H1 (cell line): ENCODE data around the gene ACTG2. TPM values are rescaled to one million over a fixed set of nuclear protein-coding genes. Genes with fewer than 3 reads are reported as not detected.
"Not testable (repeated sequence)": the region's sequence is repeated elsewhere in the genome, so short reads cannot be mapped to it uniquely, and the experiment has no call there.

Experiments used
- CTCF ChIA-PET: fragments of 300-600 bp; sonication (Branson Sonifier 250); formaldehyde crosslinking; loops from one replicate; lab custom pipeline; 2021; ENCODE audit not compliant: partially characterized antibody; lab: Charles Lee
- POLR2A ChIA-PET: fragments of 300-600 bp; sonication (Branson Sonifier 250); formaldehyde crosslinking; loops from one replicate; lab custom pipeline; 2021; ENCODE audit warnings: inconsistent platforms; ENCODE audit not compliant: partially characterized antibody; lab: Charles Lee
- DNase-seq, 2 experiments: peaks; one replicate each; pipeline versions ENCODE4 v3.0.0 to v3.0.0-alpha.2; 2010 to 2022; ENCODE audit warnings: low spot score in 2 of 2, low read depth in 1 of 2, mixed read lengths in 1 of 2
- FAIRE-seq: peaks from 2 replicates; lab custom pipeline; 2011; peaks lifted over from hg19 to GRCh38; lab: Jason Lieb, UNC
- H2AFZ ChIP-seq: 2 replicates; pipeline ENCODE4 v1.8.1; 2012; ENCODE audit warnings: low read length, inconsistent platforms
- H2AK5ac ChIP-seq: 2 replicates; pipeline ENCODE4 v1.6.1; 2013; ENCODE audit warnings: low read depth, low read length
- H2BK120ac ChIP-seq: replicated peaks from 2 replicates; pipeline ENCODE3; 2013; ENCODE audit warnings: low read depth, low read length, inconsistent platforms
- H2BK12ac ChIP-seq: 2 replicates; pipeline ENCODE4 v1.6.1; 2013; ENCODE audit warnings: low read depth, low read length
- H2BK15ac ChIP-seq: 2 replicates; pipeline ENCODE4 v1.6.1; 2013; ENCODE audit warnings: low read length
- H2BK20ac ChIP-seq: 2 replicates; pipeline ENCODE4 v1.6.1; 2013; ENCODE audit warnings: low read length
- H2BK5ac ChIP-seq: 2 replicates; pipeline ENCODE4 v1.6.1; 2013; ENCODE audit warnings: low read depth, low read length
- H3K14ac ChIP-seq: 2 replicates; pipeline ENCODE4 v1.6.1; 2013; ENCODE audit warnings: inconsistent platforms; ENCODE audit not compliant: insufficient read length
- H3K18ac ChIP-seq: 2 replicates; pipeline ENCODE4 v1.6.1; 2013; ENCODE audit warnings: low read length; ENCODE audit errors: extremely low read depth
- H3K23ac ChIP-seq: 2 replicates; pipeline ENCODE4 v1.6.1; 2013; ENCODE audit warnings: inconsistent platforms; ENCODE audit not compliant: insufficient read length
- H3K23me2 ChIP-seq: 2 replicates; pipeline ENCODE4 v1.6.1; 2013; ENCODE audit warnings: low read depth, low read length
- H3K27ac ChIP-seq: 2 replicates; pipeline ENCODE4 v1.6.1; 2011; ENCODE audit warnings: low read depth, low read length, inconsistent platforms
- H3K27me3 ChIP-seq, 4 experiments: replicated peaks in 1 of 4; 1 replicate in 1 of 4; 2 replicates in 3 of 4; pipeline versions ENCODE4 v1.6.1 to v1.8.1; 2011 to 2013; ENCODE audit warnings: low read length in 3 of 4, mild to moderate bottlenecking in 3 of 4, inconsistent platforms in 2 of 4, mixed read lengths in 2 of 4, moderate library complexity in 1 of 4; ENCODE audit not compliant: control insufficient read depth in 3 of 4, insufficient read depth in 3 of 4; ENCODE audit errors: extremely low read depth in 1 of 4
- H3K36me3 ChIP-seq, 4 experiments: 2 replicates each; pipeline versions ENCODE4 v1.6.1 to v1.8.1; 2011 to 2013; ENCODE audit warnings: mild to moderate bottlenecking in 4 of 4, low read length in 3 of 4, moderate library complexity in 2 of 4, control low read depth in 1 of 4, inconsistent platforms in 1 of 4; ENCODE audit not compliant: insufficient read depth in 4 of 4, control insufficient read depth in 2 of 4
- H3K4ac ChIP-seq: replicated peaks from 2 replicates; pipeline ENCODE3; 2013; ENCODE audit warnings: low read length, low read depth, mixed read lengths, inconsistent platforms; ENCODE audit not compliant: insufficient read length
- H3K4me1 ChIP-seq, 4 experiments: replicated peaks in 1 of 4; 1 replicate in 1 of 4; 2 replicates in 3 of 4; pipeline versions ENCODE4 v1.6.1 to v1.8.1; 2011 to 2013; ENCODE audit warnings: low read length in 3 of 4, inconsistent platforms in 2 of 4, mixed read lengths in 1 of 4; ENCODE audit not compliant: insufficient read depth in 4 of 4, control insufficient read depth in 3 of 4
- H3K4me2 ChIP-seq, 2 experiments: 2 replicates each; pipeline versions ENCODE4 v1.6.1 to v1.8.1; 2011 to 2013; ENCODE audit warnings: low read depth in 2 of 2, low read length in 2 of 2, control low read depth in 1 of 2, inconsistent platforms in 1 of 2, mild to moderate bottlenecking in 1 of 2; ENCODE audit not compliant: insufficient read depth in 1 of 2
- H3K4me3 ChIP-seq, 4 experiments: fragments of 200-600, 300-600 bp in 1 of 4; sonication (generic), shearing (Covaris generic), sonication (Bioruptor Twin) in 1 of 4; 2 replicates each; pipeline versions ENCODE4 v1.5.1 to v1.8.1; 2011 to 2016; ENCODE audit warnings: low read length in 4 of 4, low read depth in 3 of 4, control low read depth in 2 of 4, inconsistent platforms in 2 of 4, mild to moderate bottlenecking in 2 of 4, mixed read lengths in 1 of 4, moderate library complexity in 1 of 4; ENCODE audit not compliant: insufficient read depth in 2 of 4; ENCODE audit errors: extremely low read depth in 1 of 4
- H3K56ac ChIP-seq: replicated peaks from 2 replicates; pipeline ENCODE3; 2013; ENCODE audit warnings: low read depth, mild to moderate bottlenecking, mixed read lengths, low read length, inconsistent platforms; ENCODE audit not compliant: insufficient read length
- H3K79me1 ChIP-seq: 2 replicates; pipeline ENCODE4 v1.6.1; 2013; ENCODE audit warnings: low read depth, low read length, control low read depth
- H3K79me2 ChIP-seq, 2 experiments: 2 replicates each; pipeline versions ENCODE4 v1.6.1 to v1.8.1; 2012 to 2013; ENCODE audit warnings: low read length in 2 of 2, mild to moderate bottlenecking in 2 of 2, inconsistent platforms in 1 of 2; ENCODE audit not compliant: insufficient read depth in 2 of 2, control insufficient read depth in 1 of 2
- H3K9ac ChIP-seq, 4 experiments: replicated peaks in 1 of 4; 1 replicate in 1 of 4; 2 replicates in 3 of 4; pipeline versions ENCODE4 v1.6.1 to v1.8.1; 2011 to 2013; ENCODE audit warnings: low read depth in 3 of 4, low read length in 3 of 4, control low read depth in 2 of 4, mild to moderate bottlenecking in 2 of 4, moderate library complexity in 2 of 4, inconsistent platforms in 1 of 4; ENCODE audit errors: extremely low read depth in 1 of 4
- H3K9me3 ChIP-seq, 2 experiments: 2 replicates each; pipeline versions ENCODE4 v1.6.1 to v1.8.1; 2012 to 2013; ENCODE audit warnings: mild to moderate bottlenecking in 2 of 2, moderate library complexity in 2 of 2, control low read depth in 1 of 2, inconsistent platforms in 1 of 2, low read depth in 1 of 2, low read length in 1 of 2, mixed read lengths in 1 of 2; ENCODE audit not compliant: insufficient read depth in 2 of 2
- H4K20me1 ChIP-seq, 2 experiments: replicated peaks in 1 of 2; 2 replicates each; pipeline versions ENCODE3 to v1.8.1; 2011 to 2013; ENCODE audit warnings: inconsistent platforms in 2 of 2, low read length in 2 of 2, mild to moderate bottlenecking in 1 of 2; ENCODE audit not compliant: insufficient read depth in 2 of 2, control insufficient read depth in 1 of 2
- H4K5ac ChIP-seq: 2 replicates; pipeline ENCODE4 v1.6.1; 2013; ENCODE audit warnings: low read length, low read depth, mixed read lengths, inconsistent platforms; ENCODE audit not compliant: insufficient read length
- H4K8ac ChIP-seq: 2 replicates; pipeline ENCODE4 v1.8.0; 2013; ENCODE audit warnings: mild to moderate bottlenecking, moderate library complexity, low read length, inconsistent platforms; ENCODE audit not compliant: insufficient read depth; ENCODE audit errors: extremely low read depth
- H4K91ac ChIP-seq: replicated peaks from 2 replicates; pipeline ENCODE3; 2013; ENCODE audit warnings: low read length, mixed read lengths, inconsistent platforms; ENCODE audit not compliant: insufficient read length
- WGBS, 2 experiments: shearing (Covaris generic) in 1 of 2; methylation state at CpG; one replicate each; pipeline versions ENCODE4 v1.1.6 to v1.1.7; 2013 to 2015; ENCODE audit warnings: low lambda C conversion rate in 2 of 2, mixed read lengths in 2 of 2, inconsistent platforms in 1 of 2, low coverage in 1 of 2, missing lambda C conversion rate in 1 of 2; ENCODE audit not compliant: insufficient replicate concordance in 2 of 2, insufficient coverage in 1 of 2, insufficient read length in 1 of 2; ENCODE audit errors: extremely low coverage in 1 of 2, missing lambda C conversion rate in 1 of 2; 5-methylcytosine and 5-hydroxymethylcytosine counted together
- polyA plus RNA-seq, 7 experiments: library from polyadenylated mRNA; depleted of rRNA in 3 of 7; stranded (reverse) in 5 of 7; unstranded in 2 of 7; fragments of >200 nt in 5 of 7; fragments of 200-250 nt in 2 of 7; gene quantifications; 1 replicate in 5 of 7; 2 replicates in 1 of 7; 4 replicates in 1 of 7; pipeline versions ENCODE4 v1.2.1 to v1.2.3, GENCODE V29; 2011 to 2013; ENCODE audit warnings: missing spikeins in 2 of 7, mixed read lengths in 2 of 7
- total RNA-seq: library from RNA; stranded (reverse); fragmentation: NEBNext Ultra II Directional; extraction: Animal tissue kit (Norgen Biotek cat#: 25700); gene quantifications from 2 replicates; pipeline ENCODE4 v1.2.1, GENCODE V29; 2021

Gene ACTG2
- total and polyA plus RNA-seq, 2 of the 8 experiments (the other 6 are each of a cell fraction or from before 2014, with no cell fraction given), result 6.2 to 13.7 TPM

- not testable (repeated sequence) for H2BK12ac ChIP-seq, H2AK5ac ChIP-seq, H3K27ac ChIP-seq, H3K27me3 ChIP-seq, H3K23me2 ChIP-seq, H2BK120ac ChIP-seq, H4K5ac ChIP-seq, H3K9me3 ChIP-seq, H3K79me2 ChIP-seq, H3K36me3 ChIP-seq, H3K4me1 ChIP-seq, H3K9ac ChIP-seq, H4K8ac ChIP-seq, H3K4me3 ChIP-seq, H4K91ac ChIP-seq, H2BK20ac ChIP-seq, H3K56ac ChIP-seq, FAIRE-seq, DNase-seq, H3K14ac ChIP-seq, H2BK5ac ChIP-seq, H3K79me1 ChIP-seq, H3K23ac ChIP-seq, H2BK15ac ChIP-seq, H3K18ac ChIP-seq, H4K20me1 ChIP-seq, H3K4me2 ChIP-seq, H2AFZ ChIP-seq, H3K4ac ChIP-seq
- ChIA-PET POLR2A (interaction anchor here (0.7 kb wide), 1 partner anchor 221 kb away, joined by 3 read pairs; no protein-coding TSS in a partner anchor), CTCF (interaction anchor here (0.8 to 1.4 kb wide), 3 partner anchors 10 to 39 kb away, joined by 3 read pairs; no protein-coding TSS in a partner anchor)
- WGBS, 2 experiments, result 91% methylated on average over 5 of the region's 5 CpGs; no CpG with 5 or more reads in 1 of the 2 experiments
Measured at GRCh38 chr2:73903949-73904613, 11.3 kb downstream of the ACTG2 start.
